ENCODE measurements around the gene PPP2R3B. TPM values are rescaled to one million over a fixed set of nuclear protein-coding genes. Genes with fewer than 3 reads are reported as not detected.

PPP2R3B gene
- total RNA-seq, 1 experiment from 2014 or later = 130 TPM

- H3K27me3 Mint-ChIP-seq (ENCODE audit: low read depth) = no peaks in the 10 kb centered on the region
- DNase-seq (ENCODE audit: low spot score) = no peak
These were observed 48.3 kb downstream of the PPP2R3B start for GRCh38 chrX:338281-338835.

GRCh38 chrX:337331-337831 is 49.3 kb downstream of the PPP2R3B start:
- Mint-ChIP-seq H3K4me1 (peaks cover 2% of the 10 kb centered on the region; the same call in 1 of the 2 replicates), H3K27me3 (ENCODE audit: low read depth) (no peaks in the 10 kb centered on the region), H3K36me3 (peaks cover 38% of the 10 kb centered on the region), H3K9me3 (no peaks in the 10 kb centered on the region), H3K4me3 (no peak overlapping the region), H3K27ac (no peak overlapping the region)
- DNase-seq (ENCODE audit: low spot score) (no peak), ATAC-seq (no peak)
- TF ChIP-seq ESRRA (CRISPR knock-in tag; IDR thresholded peaks at IDR 0.05; ENCODE audit: borderline replicate concordance) (no peak), ETV6 (CRISPR knock-in tag; IDR thresholded peaks at IDR 0.05) (no peak), SMAD3 (CRISPR knock-in tag; IDR thresholded peaks at IDR 0.05; ENCODE audit: borderline replicate concordance) (no peak), ZNF121 (CRISPR knock-in tag; IDR thresholded peaks at IDR 0.05) (no peak), E2F1 (CRISPR knock-in tag; IDR thresholded peaks at IDR 0.05) (no peak), ARID4B (CRISPR knock-in tag; IDR thresholded peaks at IDR 0.05; ENCODE audit: borderline replicate concordance) (no peak)
- POLR2A ChIA-PET = no interaction called here
- CTCF ChIA-PET = no interaction called here

More at GRCh38 chrX:338281-338835, 48.3 kb downstream of the PPP2R3B start:
- no peaks in the 10 kb centered on the region for H3K9me3 Mint-ChIP-seq
- CTCF ChIA-PET = no interaction called here
- POLR2A ChIA-PET = no interaction called here
- TF ChIP-seq RORB (CRISPR knock-in tag; IDR thresholded peaks at IDR 0.05) (no peak), TEAD4 (CRISPR knock-in tag; IDR thresholded peaks at IDR 0.05) (no peak), CREM (CRISPR knock-in tag; IDR thresholded peaks at IDR 0.05) (no peak), ZNF423 (CRISPR knock-in tag; IDR thresholded peaks at IDR 0.05) (no peak), OVOL2 (CRISPR knock-in tag; IDR thresholded peaks at IDR 0.05; ENCODE audit: borderline replicate concordance) (no peak), TCF7 (CRISPR knock-in tag; IDR thresholded peaks at IDR 0.05; ENCODE audit: low read depth) (no peak), FOXJ3 (CRISPR knock-in tag; IDR thresholded peaks at IDR 0.05; ENCODE audit: borderline replicate concordance) (no peak)
- ATAC-seq = no peak
- peaks cover 38% of the 10 kb centered on the region for H3K36me3 Mint-ChIP-seq
- H3K4me1 Mint-ChIP-seq = peaks cover 2% of the 10 kb centered on the region; the same call in 1 of the 2 replicates
- H3K27ac Mint-ChIP-seq = no peak overlapping the region
- no peak overlapping the region for H3K4me3 Mint-ChIP-seq

GRCh38 chrX:336227-336626 is 50.5 kb downstream of the PPP2R3B start:
- DNase-seq (ENCODE audit: low spot score) (no peak), ATAC-seq (no peak)
- TF ChIP-seq ZBTB43 (CRISPR knock-in tag; IDR thresholded peaks at IDR 0.05) (no peak), ZNF219 (CRISPR knock-in tag; IDR thresholded peaks at IDR 0.05; ENCODE audit: borderline replicate concordance) (no peak), NR2C2 (CRISPR knock-in tag; IDR thresholded peaks at IDR 0.05) (no peak), USF2 (CRISPR knock-in tag; IDR thresholded peaks at IDR 0.05) (no peak), TEAD4 (CRISPR knock-in tag; IDR thresholded peaks at IDR 0.05) (no peak), ZNF138 (CRISPR knock-in tag; conservative IDR thresholded peaks at IDR 0.05) (no peak), ZNF396 (CRISPR knock-in tag; IDR thresholded peaks at IDR 0.05; ENCODE audit: borderline replicate concordance) (no peak), OVOL2 (CRISPR knock-in tag; IDR thresholded peaks at IDR 0.05; ENCODE audit: borderline replicate concordance) (no peak), RORB (CRISPR knock-in tag; IDR thresholded peaks at IDR 0.05) (no peak), CREB1 (CRISPR knock-in tag; IDR thresholded peaks at IDR 0.05) (no peak), KAT7 (CRISPR knock-in tag; IDR thresholded peaks at IDR 0.05; ENCODE audit: borderline replicate concordance) (no peak), NFYB (CRISPR knock-in tag; conservative IDR thresholded peaks at IDR 0.05; ENCODE audit: low read depth) (no peak), E2F1 (CRISPR knock-in tag; IDR thresholded peaks at IDR 0.05) (no peak), JAZF1 (CRISPR knock-in tag; IDR thresholded peaks at IDR 0.05) (no peak), SMAD3 (CRISPR knock-in tag; IDR thresholded peaks at IDR 0.05; ENCODE audit: borderline replicate concordance) (no peak)
- POLR2A ChIA-PET = no interaction called here
- peaks cover 30% of the 10 kb centered on the region for H3K36me3 Mint-ChIP-seq
- peak overlapping the region; percentile 91 for H3K27ac Mint-ChIP-seq
- no peaks in the 10 kb centered on the region for H3K9me3 Mint-ChIP-seq
- CTCF ChIA-PET = no interaction called here
- H3K4me3 Mint-ChIP-seq = no peak overlapping the region
- no peaks in the 10 kb centered on the region for H3K27me3 Mint-ChIP-seq (ENCODE audit: low read depth)
- H3K4me1 Mint-ChIP-seq = no peaks in the 10 kb centered on the region
